ENCODE results near the gene MLH1.

DNA sequence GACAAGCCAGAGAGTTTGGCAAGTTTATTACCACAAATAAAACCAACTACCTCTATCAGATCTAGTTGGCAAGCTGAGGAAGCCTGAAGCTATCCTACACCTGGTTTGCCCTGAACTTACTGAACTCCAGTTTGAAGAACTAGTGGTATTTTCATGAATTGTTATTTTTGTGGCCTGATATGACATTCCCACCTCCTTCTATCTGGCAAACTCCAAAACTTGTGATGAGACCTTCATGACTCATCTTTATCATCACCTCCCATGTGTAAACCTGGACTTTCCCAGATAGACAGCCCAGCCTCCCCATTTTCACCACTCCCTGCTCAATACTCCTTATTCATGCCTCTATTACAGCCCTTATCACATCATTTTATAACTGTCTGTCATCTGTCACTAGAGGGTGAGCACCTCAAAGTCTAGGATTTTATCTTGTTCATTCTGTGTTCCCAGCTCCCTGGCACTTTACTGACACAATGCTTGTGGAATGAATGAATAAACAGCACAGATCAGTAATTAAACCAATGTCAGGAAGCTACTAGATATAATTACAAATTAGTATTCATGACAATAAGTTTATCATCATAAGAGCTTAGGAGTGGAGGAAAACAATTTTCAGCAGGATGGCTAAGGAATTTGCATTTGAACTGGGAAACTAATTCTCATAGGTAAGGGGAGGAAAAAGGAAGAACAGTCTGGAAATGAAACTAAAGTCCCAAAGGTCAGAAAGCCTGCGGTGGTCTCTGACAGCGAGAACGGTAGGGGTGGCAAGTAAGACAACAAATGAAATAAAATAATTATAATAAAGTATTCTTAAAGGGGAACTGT, 35.2 kb upstream of the MLH1 start:
- TF ChIP-seq CTCF (conservative IDR thresholded peaks at IDR 0.05; ENCODE audit: low read depth, low read length) (no peak), EZH2 (IDR thresholded peaks at IDR 0.05; ENCODE audit: borderline replicate concordance, low read depth, low read length, poor library complexity, severe bottlenecking) (no peak)
